Activated naive CD8-positive, alpha-beta T cell treated with anti-CD3 and anti-CD28 coated beads for 36 hours (primary cell): Measurements from ENCODE around the gene RNF225. TPM values are rescaled to one million over a fixed set of nuclear protein-coding genes. Genes with fewer than 3 reads are reported as not detected.
"Not testable (repeated sequence)": the region's sequence is repeated elsewhere in the genome, so short reads cannot be mapped to it uniquely, and the experiment has no call there.

Source experiments
- DNase-seq: peaks from one replicate; pipeline ENCODE4 v3.0.0; 2021
- H3K27ac Mint-ChIP-seq: one replicate; pipeline ENCODE4 v1.8.0; 2022; ENCODE audit warnings: mild to moderate bottlenecking, moderate library complexity, mixed read lengths
- H3K27me3 Mint-ChIP-seq: one replicate; pipeline ENCODE4 v1.8.0; 2022; ENCODE audit warnings: mild to moderate bottlenecking, mixed read lengths
- H3K36me3 Mint-ChIP-seq: one replicate; pipeline ENCODE4 v1.8.0; 2021; ENCODE audit warnings: mild to moderate bottlenecking, mixed read lengths
- H3K4me1 Mint-ChIP-seq: one replicate; pipeline ENCODE4 v1.8.0; 2021; ENCODE audit warnings: mixed read lengths
- H3K4me3 Mint-ChIP-seq: one replicate; pipeline ENCODE4 v1.8.0; 2022; ENCODE audit warnings: mild to moderate bottlenecking, moderate library complexity, mixed read lengths
- H3K9me3 Mint-ChIP-seq: one replicate; pipeline ENCODE4 v1.8.0; 2022; ENCODE audit warnings: mixed read lengths
- total RNA-seq, 2 experiments: library from RNA; stranded (reverse); gene quantifications; one replicate each; pipeline ENCODE4 v1.2.3, GENCODE V29; 2021

RNF225 gene
- total RNA-seq, 2 experiments from 2014 or later, result 0.82 to 1.6 TPM

GRCh38 chr19:58408152-58409009 is 12.9 kb downstream of the RNF225 start, which contains the start of gene ZNF584:
Gene ZNF584, plus strand, starts transcription at chr19:58408649. Its CDS starts 499 bp downstream, at chr19:58409148.
- Mint-ChIP-seq H3K4me1 (peaks cover 32% of the 10 kb centered on the region), H3K27ac (peak within 1 kb of the TSS; percentile 92), H3K9me3 (no peaks in the 10 kb centered on the region), H3K4me3 (peak within 1 kb of the TSS; percentile 90), H3K36me3 (peaks cover 14% of the 10 kb centered on the region), H3K27me3 (no peaks in the 10 kb centered on the region)
- peak; percentile 97 for DNase-seq

GRCh38 chr19:58409010-58409790 is 13.7 kb downstream of the RNF225 start:
- peak overlapping the region; percentile 43 for H3K27ac Mint-ChIP-seq
- no peaks in the 10 kb centered on the region for H3K9me3 Mint-ChIP-seq
- peaks cover 14% of the 10 kb centered on the region for H3K36me3 Mint-ChIP-seq
- H3K4me3 Mint-ChIP-seq, result peak overlapping the region; percentile 90
- no peaks in the 10 kb centered on the region for H3K27me3 Mint-ChIP-seq
- peaks cover 27% of the 10 kb centered on the region for H3K4me1 Mint-ChIP-seq
- DNase-seq, result peak; percentile 51

- H3K4me1 Mint-ChIP-seq, result peaks cover 2% of the 10 kb centered on the region
- H3K27ac Mint-ChIP-seq, result no peak overlapping the region
- no peak overlapping the region for H3K4me3 Mint-ChIP-seq
- no peaks in the 10 kb centered on the region for H3K9me3 Mint-ChIP-seq
- no peaks in the 10 kb centered on the region for H3K27me3 Mint-ChIP-seq
- no peak for DNase-seq
- H3K36me3 Mint-ChIP-seq, result peaks cover 51% of the 10 kb centered on the region
Observed at GRCh38 chr19:58416604-58417003, 21.1 kb downstream of the RNF225 start.

GRCh38 chr19:58417071-58417470 is 21.6 kb downstream of the RNF225 start:
- Mint-ChIP-seq H3K27me3 (no peaks in the 10 kb centered on the region), H3K27ac (no peak overlapping the region), H3K36me3 (peaks cover 51% of the 10 kb centered on the region), H3K9me3 (no peaks in the 10 kb centered on the region), H3K4me3 (no peak overlapping the region), H3K4me1 (peaks cover 2% of the 10 kb centered on the region)
- no peak for DNase-seq

GRCh38 chr19:58428617-58429016 is 33.2 kb downstream of the RNF225 start:
- H3K9me3 Mint-ChIP-seq, result peaks cover 39% of the 10 kb centered on the region
- no peak for DNase-seq
- no peak overlapping the region for H3K27ac Mint-ChIP-seq
- H3K27me3 Mint-ChIP-seq, result no peaks in the 10 kb centered on the region
- peaks cover 68% of the 10 kb centered on the region for H3K36me3 Mint-ChIP-seq
- no peak overlapping the region for H3K4me3 Mint-ChIP-seq
- H3K4me1 Mint-ChIP-seq, result no peaks in the 10 kb centered on the region

- H3K4me1 Mint-ChIP-seq, result no peaks in the 10 kb centered on the region
- H3K9me3 Mint-ChIP-seq, result peaks cover 47% of the 10 kb centered on the region
- H3K27ac Mint-ChIP-seq, result no peak overlapping the region
- H3K27me3 Mint-ChIP-seq, result no peaks in the 10 kb centered on the region
- peaks cover 80% of the 10 kb centered on the region for H3K36me3 Mint-ChIP-seq
- H3K4me3 Mint-ChIP-seq, result no peak overlapping the region
- no peak for DNase-seq
Observed at GRCh38 chr19:58429745-58430144, 34.3 kb downstream of the RNF225 start.

- Mint-ChIP-seq H3K27ac (peak overlapping the region; percentile 42), H3K4me3 (no peak overlapping the region), H3K27me3 (no peaks in the 10 kb centered on the region), H3K9me3 (peaks cover 71% of the 10 kb centered on the region), H3K4me1 (peaks cover 8% of the 10 kb centered on the region), H3K36me3 (peaks cover 98% of the 10 kb centered on the region)
- DNase-seq, result no peak
Observed at GRCh38 chr19:58434217-58434616, 38.8 kb downstream of the RNF225 start.

- H3K9me3 Mint-ChIP-seq, result peaks cover 45% of the 10 kb centered on the region
- H3K36me3 Mint-ChIP-seq, result peaks cover 53% of the 10 kb centered on the region
Observed at GRCh38 chr19:58439576-58440554, 44.4 kb downstream of the RNF225 start, which contains the start of gene ZNF132. Gene ZNF132, minus strand, starts transcription at chr19:58440153. Its CDS starts 332 bp downstream, at chr19:58439821.

GRCh38 chr19:58440556-58440955 is 45.1 kb downstream of the RNF225 start:
- Mint-ChIP-seq H3K27ac (peak overlapping the region; percentile 94), H3K36me3 (peaks cover 46% of the 10 kb centered on the region), H3K9me3 (peaks cover 38% of the 10 kb centered on the region), H3K27me3 (no peaks in the 10 kb centered on the region), H3K4me1 (peaks cover 22% of the 10 kb centered on the region), H3K4me3 (peak overlapping the region; percentile 92)
- DNase-seq, result no peak

More at GRCh38 chr19:58439576-58440554, 44.4 kb downstream of the RNF225 start, which contains the start of gene ZNF132:
- no peaks in the 10 kb centered on the region for H3K27me3 Mint-ChIP-seq
- H3K4me1 Mint-ChIP-seq, result peaks cover 22% of the 10 kb centered on the region
- peak within 1 kb of the TSS; percentile 92 for H3K4me3 Mint-ChIP-seq
- peak; percentile 94 for DNase-seq
- peak within 1 kb of the TSS; percentile 94 for H3K27ac Mint-ChIP-seq

- not testable (repeated sequence) for H3K4me3 Mint-ChIP-seq, DNase-seq, H3K27me3 Mint-ChIP-seq, H3K27ac Mint-ChIP-seq
- H3K4me1 Mint-ChIP-seq, result peaks cover 18% of the 10 kb centered on the region
- peaks cover 25% of the 10 kb centered on the region for H3K36me3 Mint-ChIP-seq
- H3K9me3 Mint-ChIP-seq, result peaks cover 26% of the 10 kb centered on the region
Observed at GRCh38 chr19:58442986-58443385, 47.5 kb downstream of the RNF225 start.

Other genes with a start within 250 kb of the RNF225 start
- 1 to 10 TPM; 6.8 to 8.1 TPM for gene ZNF329, start 244.9 kb upstream of the RNF225 start, total RNA-seq
- 10 to 100 TPM; 27.0 to 30.5 TPM for gene ZNF274, start 212.6 kb upstream of the RNF225 start, total RNA-seq
- gene ZNF544, start 166.7 kb upstream of the RNF225 start, total RNA-seq, result 10 to 100 TPM; 46.0 to 51.6 TPM
- gene ZNF8, start 116.7 kb upstream of the RNF225 start, total RNA-seq, result 1 to 10 TPM; 4.1 to 4.3 TPM
- gene ERVK3-1, start 90.3 kb upstream of the RNF225 start, total RNA-seq, result 10 to 100 TPM; 79.5 to 82.7 TPM
- gene ZSCAN22, start 68.7 kb upstream of the RNF225 start, total RNA-seq, result 1 to 10 TPM; 2.8 to 3.2 TPM
- 10 to 100 TPM; 18.7 to 23.2 TPM for gene A1BG, start 42.2 kb upstream of the RNF225 start, total RNA-seq
- 1 to 10 TPM; 1.5 to 1.7 TPM for gene ZNF497, start 32.9 kb upstream of the RNF225 start, total RNA-seq
- 1 to 10 TPM; 2.0 to 2.1 TPM for gene ZNF837, start 14.6 kb upstream of the RNF225 start, total RNA-seq
- 1,000 to 10,000 TPM; 1,717 to 1,777 TPM for gene RPS5, start 8.4 kb upstream of the RNF225 start, total RNA-seq
- 10 to 100 TPM; 15.1 to 17.2 TPM for gene ZNF584, start 13.0 kb downstream of the RNF225 start, total RNA-seq
- 1 to 10 TPM; 4.3 TPM for gene ZNF132, start 44.5 kb downstream of the RNF225 start, total RNA-seq
- gene ZNF324B, start 56.0 kb downstream of the RNF225 start, total RNA-seq, result 10 to 100 TPM in 1 of 2 experiments, 1 to 10 TPM in 1; 9.4 to 10.1 TPM
- gene ZNF324, start 71.4 kb downstream of the RNF225 start, total RNA-seq, result 10 to 100 TPM; 12.8 to 13.7 TPM
- gene ZNF446, start 80.7 kb downstream of the RNF225 start, total RNA-seq, result 1 to 10 TPM; 4.2 to 5.3 TPM
- gene SLC27A5, start 116.3 kb downstream of the RNF225 start, total RNA-seq, result 10 to 100 TPM; 23.4 to 28.0 TPM
- 10 to 100 TPM; 11.1 to 11.8 TPM for gene ZBTB45, start 124.2 kb downstream of the RNF225 start, total RNA-seq
- gene TRIM28, start 148.4 kb downstream of the RNF225 start, total RNA-seq, result 100 to 1,000 TPM; 671 to 701 TPM
- gene CHMP2A, start 159.4 kb downstream of the RNF225 start, total RNA-seq, result 10 to 100 TPM; 76.9 to 79.2 TPM
- 100 to 1,000 TPM; 154 to 162 TPM for gene UBE2M, start 163.0 kb downstream of the RNF225 start, total RNA-seq
- gene MZF1, start 177.7 kb downstream of the RNF225 start, total RNA-seq, result 10 to 100 TPM in 1 of 2 experiments, 1 to 10 TPM in 1; 10.0 to 10.2 TPM